Peyer's patch (tissue), 4 donors: ENCODE measurements around the gene URI1. TPM values are rescaled to one million over a fixed set of nuclear protein-coding genes. Genes with fewer than 3 reads are reported as not detected.

Source experiments
- DNase-seq, 3 donors: peaks; one replicate each; pipeline ENCODE4 v3.0.0-alpha.2; 2017 to 2019
- H3K27ac ChIP-seq, 4 donors: fragments of 200-600 bp; sonication (generic); one replicate each; pipeline ENCODE4 v1.5.1; 2016 to 2019
- H3K27me3 ChIP-seq, 2 donors: fragments of 200-600 bp; sonication (generic); one replicate each; pipeline ENCODE4 v1.5.1; 2019
- H3K36me3 ChIP-seq, 3 donors: fragments of 200-600 bp; sonication (generic); one replicate each; pipeline ENCODE4 v1.5.1; 2016 to 2019
- H3K4me1 ChIP-seq, 4 donors: fragments of 200-600 bp; sonication (generic); one replicate each; pipeline ENCODE4 v1.5.1; 2016 to 2019
- H3K4me3 ChIP-seq, 4 donors: fragments of 200-600 bp; sonication (generic); 1 replicate in 3 of 4; 2 replicates in 1 of 4; pipeline ENCODE4 v1.5.1; 2016 to 2019; ENCODE audit warnings: mild to moderate bottlenecking in 1 of 4
- H3K9me3 ChIP-seq, 4 donors: fragments of 200-600 bp; sonication (generic); one replicate each; pipeline ENCODE4 v1.5.1; 2016 to 2019; ENCODE audit warnings: mild to moderate bottlenecking in 1 of 4
- POLR2A ChIP-seq, 2 donors: fragments of 450-650 bp; IDR thresholded peaks; one replicate each; pipeline ENCODE4 v1.5.1; 2017; ENCODE audit warnings: antibody characterized with exemption in 2 of 2, mild to moderate bottlenecking in 2 of 2, moderate library complexity in 2 of 2
- total RNA-seq, 4 donors: library from RNA; depleted of rRNA; stranded (reverse); fragments of >200 nt; gene quantifications; one replicate each; pipeline ENCODE4 v1.1.0, GENCODE V29; 2016
- TF ChIP-seq, protein P1 (sequence below), 6 experiments: fragments of 450-650 bp in 4 of 6; fragments of 200-600 bp in 2 of 6; sonication (generic) in 1 of 6; IDR thresholded peaks; one replicate each; pipeline ENCODE4 v1.5.1; 2017 to 2019; ENCODE audit warnings: antibody characterized with exemption in 6 of 6, mild to moderate bottlenecking in 3 of 6, moderate library complexity in 1 of 6

Gene URI1
- total RNA-seq, 4 donors from 2014 or later = 28.4 to 98.2 (median 37.8) TPM

DNA sequence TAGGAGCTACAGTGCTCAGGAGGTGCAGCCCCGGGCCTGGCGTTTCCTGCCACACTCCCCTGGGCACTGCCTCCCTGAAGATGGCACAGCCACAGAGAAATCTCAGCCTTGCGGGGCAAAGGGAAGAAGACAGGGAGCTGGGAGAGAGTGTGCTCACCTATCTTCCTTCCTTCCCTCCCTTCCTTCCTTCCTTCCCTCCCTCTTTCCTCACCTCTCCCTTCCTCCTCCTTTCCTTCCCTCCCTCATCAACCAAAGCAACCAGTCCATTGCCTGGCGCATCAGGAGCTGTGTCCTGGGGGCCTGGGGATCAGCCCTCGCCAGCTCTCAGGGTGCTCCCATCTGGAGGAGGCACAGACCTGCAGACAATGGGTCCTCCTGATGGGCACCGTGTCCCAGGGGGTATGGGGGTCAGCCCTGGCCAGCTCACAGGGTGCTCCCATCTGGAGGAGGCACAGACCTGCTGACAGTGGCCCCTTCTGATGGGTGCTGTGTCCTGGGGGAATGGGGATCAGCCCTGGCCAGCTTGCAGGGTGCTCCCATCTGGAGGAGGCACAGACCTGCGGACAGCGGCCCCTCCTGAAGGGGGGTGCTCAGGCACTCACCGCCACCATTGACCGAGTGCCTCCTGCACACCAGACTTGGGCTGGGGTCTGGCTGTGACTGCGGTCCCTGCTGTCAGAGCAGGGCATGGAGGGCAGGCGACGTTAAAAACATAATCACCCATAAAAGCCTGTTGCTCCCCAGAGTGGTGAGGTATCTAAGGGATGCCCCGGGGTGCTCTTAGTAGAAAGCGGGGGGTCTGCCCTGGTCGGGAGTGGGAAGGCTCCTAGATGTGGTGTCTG is 120.2 kb downstream of the URI1 start:
- Histone ChIP-seq H3K4me1 (no peaks in the 10 kb centered on the region), H3K9me3 (no peaks in the 10 kb centered on the region), H3K36me3 (no peaks in the 10 kb centered on the region), H3K27me3 (no peaks in the 10 kb centered on the region), H3K27ac (no peak overlapping the region), H3K4me3 (no peak overlapping the region)
- TF ChIP-seq, protein P1, sequence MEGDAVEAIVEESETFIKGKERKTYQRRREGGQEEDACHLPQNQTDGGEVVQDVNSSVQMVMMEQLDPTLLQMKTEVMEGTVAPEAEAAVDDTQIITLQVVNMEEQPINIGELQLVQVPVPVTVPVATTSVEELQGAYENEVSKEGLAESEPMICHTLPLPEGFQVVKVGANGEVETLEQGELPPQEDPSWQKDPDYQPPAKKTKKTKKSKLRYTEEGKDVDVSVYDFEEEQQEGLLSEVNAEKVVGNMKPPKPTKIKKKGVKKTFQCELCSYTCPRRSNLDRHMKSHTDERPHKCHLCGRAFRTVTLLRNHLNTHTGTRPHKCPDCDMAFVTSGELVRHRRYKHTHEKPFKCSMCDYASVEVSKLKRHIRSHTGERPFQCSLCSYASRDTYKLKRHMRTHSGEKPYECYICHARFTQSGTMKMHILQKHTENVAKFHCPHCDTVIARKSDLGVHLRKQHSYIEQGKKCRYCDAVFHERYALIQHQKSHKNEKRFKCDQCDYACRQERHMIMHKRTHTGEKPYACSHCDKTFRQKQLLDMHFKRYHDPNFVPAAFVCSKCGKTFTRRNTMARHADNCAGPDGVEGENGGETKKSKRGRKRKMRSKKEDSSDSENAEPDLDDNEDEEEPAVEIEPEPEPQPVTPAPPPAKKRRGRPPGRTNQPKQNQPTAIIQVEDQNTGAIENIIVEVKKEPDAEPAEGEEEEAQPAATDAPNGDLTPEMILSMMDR (IDR thresholded peaks at IDR 0.05) = no peak
- TF ChIP-seq POLR2A (IDR thresholded peaks at IDR 0.05) = no peak
- DNase-seq = peak in 1 of 3 donors; percentile 18

DNA sequence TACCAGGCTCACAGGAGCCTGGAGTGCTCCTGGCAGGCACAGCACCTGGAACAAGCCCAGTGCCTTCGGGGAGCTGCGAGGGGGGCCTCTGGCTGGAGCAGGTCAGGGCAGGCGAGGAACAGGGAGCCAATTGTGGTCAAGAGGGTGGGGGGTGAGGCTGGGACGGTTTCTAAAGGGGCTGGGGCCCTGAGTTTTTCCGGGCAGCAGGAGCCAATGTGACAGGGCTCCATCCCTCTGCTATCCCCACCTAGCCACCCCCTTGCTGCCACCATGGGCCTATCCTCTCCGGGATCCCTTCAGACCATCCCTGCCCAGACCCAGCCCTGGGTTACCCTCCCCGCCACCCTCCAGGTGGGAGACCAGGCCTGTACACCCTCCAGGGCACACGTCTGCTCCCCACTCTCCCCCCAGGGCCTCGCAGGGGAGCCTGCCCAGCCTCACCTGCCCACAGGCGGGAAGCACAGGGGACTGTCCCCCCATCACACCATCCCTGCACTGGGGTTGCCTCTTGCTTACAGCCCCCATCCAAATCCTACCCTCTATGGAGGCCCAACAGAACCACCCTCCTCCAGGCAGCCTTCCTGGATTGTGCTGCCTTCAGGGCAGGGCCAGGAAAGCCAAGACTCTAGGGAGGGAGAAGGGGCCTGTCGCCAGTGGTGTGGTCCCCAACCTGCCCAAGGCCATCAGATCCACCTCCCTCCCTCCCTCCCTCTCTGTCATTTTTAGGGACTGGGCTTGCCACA is 121.0 kb downstream of the URI1 start:
- no peaks in the 10 kb centered on the region for H3K9me3 ChIP-seq
- DNase-seq = peak in 1 of 3 donors; percentile 19
- no peak overlapping the region for H3K27ac ChIP-seq
- H3K27me3 ChIP-seq = no peaks in the 10 kb centered on the region
- no peak for TF ChIP-seq POLR2A (IDR thresholded peaks at IDR 0.05)
- TF ChIP-seq, protein P1 (IDR thresholded peaks at IDR 0.05) = no peak
- H3K4me3 ChIP-seq = no peak overlapping the region
- H3K36me3 ChIP-seq = no peaks in the 10 kb centered on the region
- H3K4me1 ChIP-seq = no peaks in the 10 kb centered on the region

DNA sequence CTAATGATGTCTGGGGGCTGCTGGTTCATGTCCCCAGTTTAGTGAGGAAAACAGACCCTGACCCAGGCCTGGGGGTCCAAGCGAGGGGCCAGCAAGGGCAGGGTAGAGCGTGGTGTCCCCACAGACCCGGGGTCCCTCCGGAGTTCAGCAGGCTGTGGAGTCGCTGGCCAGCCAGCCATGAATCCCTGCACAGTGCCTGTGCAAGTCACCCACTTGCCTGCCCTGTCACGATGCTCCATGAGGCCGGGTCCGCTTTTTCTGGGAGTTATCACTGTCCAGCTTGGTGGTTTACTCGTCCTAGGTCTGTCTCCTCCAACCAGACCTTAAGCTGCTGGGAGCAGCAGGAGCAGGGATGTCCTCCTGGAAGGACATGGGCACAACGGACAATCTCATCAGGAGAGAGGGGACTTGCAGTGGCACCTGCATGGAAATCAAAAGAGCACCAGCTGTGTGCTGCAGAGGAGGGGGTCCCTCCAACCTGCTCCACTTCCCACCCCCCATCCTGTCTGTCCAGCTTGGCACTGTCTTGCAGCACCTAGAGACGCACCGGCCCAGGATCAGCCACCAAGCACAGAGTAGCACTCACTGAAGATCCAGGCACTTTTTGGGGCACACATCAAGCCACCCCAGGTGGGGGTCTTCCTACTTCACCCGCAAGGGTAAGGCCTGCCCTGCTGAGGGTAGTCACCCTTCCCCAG is 121.8 kb downstream of the URI1 start:
- TF ChIP-seq, protein P1 (IDR thresholded peaks at IDR 0.05) = no peak
- TF ChIP-seq POLR2A (IDR thresholded peaks at IDR 0.05) = no peak
- no peaks in the 10 kb centered on the region for H3K4me1 ChIP-seq
- DNase-seq = peak in 1 of 3 donors; percentile 30
- H3K4me3 ChIP-seq = no peak overlapping the region
- no peaks in the 10 kb centered on the region for H3K9me3 ChIP-seq
- no peaks in the 10 kb centered on the region for H3K27me3 ChIP-seq
- H3K36me3 ChIP-seq = no peaks in the 10 kb centered on the region
- H3K27ac ChIP-seq = no peak overlapping the region

DNA sequence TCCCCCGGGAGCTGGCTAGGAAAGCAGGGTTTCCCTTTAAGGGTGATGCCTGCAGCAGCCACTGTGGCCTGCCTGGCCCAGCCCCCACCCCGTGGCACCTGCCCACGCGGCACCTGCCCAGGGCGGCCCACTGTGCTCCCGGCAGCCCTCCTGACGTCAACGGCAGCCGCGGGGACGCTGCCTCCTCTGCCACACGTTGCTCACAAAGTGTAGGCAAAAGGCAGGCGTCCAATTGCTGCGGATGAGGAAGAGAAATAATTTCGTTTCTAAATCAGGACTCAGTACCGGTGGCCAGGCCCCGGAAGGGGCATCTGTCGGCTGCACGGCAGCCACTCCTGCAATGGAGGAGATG is 122.3 kb downstream of the URI1 start:
- no peaks in the 10 kb centered on the region for H3K4me1 ChIP-seq
- H3K36me3 ChIP-seq = no peaks in the 10 kb centered on the region
- no peak overlapping the region for H3K4me3 ChIP-seq
- no peaks in the 10 kb centered on the region for H3K27me3 ChIP-seq
- TF ChIP-seq POLR2A (IDR thresholded peaks at IDR 0.05) = no peak
- TF ChIP-seq, protein P1 (IDR thresholded peaks at IDR 0.05) = no peak
- no peak overlapping the region for H3K27ac ChIP-seq
- DNase-seq = no peak
- H3K9me3 ChIP-seq = no peaks in the 10 kb centered on the region

DNA sequence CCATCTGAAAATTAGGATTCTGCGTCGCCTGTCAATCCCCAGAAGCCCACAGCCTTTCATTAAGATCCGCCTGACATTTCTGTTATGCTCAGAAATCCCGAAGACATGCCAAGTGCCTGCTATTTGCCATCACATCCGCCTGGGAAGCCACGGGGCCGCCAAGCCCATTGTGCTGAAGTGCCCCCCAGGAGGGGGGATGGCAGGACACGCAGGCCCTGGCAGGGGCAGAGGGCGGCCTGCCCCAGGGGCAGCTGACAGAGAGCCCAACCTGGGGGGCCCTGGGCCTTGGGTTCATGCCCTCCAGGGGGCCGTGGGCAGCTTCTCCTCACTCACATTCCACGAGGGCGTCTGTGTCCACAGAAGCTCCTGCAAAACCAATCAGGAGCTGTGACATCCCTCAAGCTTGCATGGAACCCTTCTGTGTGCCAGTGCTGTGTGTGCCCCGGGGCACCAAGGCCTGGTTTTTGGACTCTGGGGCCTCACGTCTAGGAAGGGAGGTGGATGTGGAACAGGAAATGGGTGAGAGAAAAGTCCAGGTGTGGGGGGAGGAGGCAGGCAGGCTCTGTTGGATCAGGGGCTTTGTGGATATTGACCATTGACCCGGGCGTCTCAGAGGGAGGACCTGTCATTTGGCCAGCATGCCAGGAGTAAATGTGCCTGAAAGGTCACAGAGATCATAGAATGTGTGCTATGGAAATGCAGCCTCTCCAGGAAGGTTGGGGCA is 122.9 kb downstream of the URI1 start:
- Histone ChIP-seq H3K36me3 (no peaks in the 10 kb centered on the region), H3K9me3 (no peaks in the 10 kb centered on the region), H3K27ac (no peak overlapping the region), H3K27me3 (no peaks in the 10 kb centered on the region), H3K4me3 (no peak overlapping the region), H3K4me1 (no peaks in the 10 kb centered on the region)
- TF ChIP-seq, protein P1 (IDR thresholded peaks at IDR 0.05) = no peak
- no peak for TF ChIP-seq POLR2A (IDR thresholded peaks at IDR 0.05)
- DNase-seq = peak in 1 of 3 donors; percentile 24
